OCI-LY1 (cell line): ENCODE results near the gene WWOX.

Experiments used
- H2AFZ ChIP-seq: fragments of 200-600 bp; sonication (generic), shearing (Covaris generic); 2 replicates; pipeline ENCODE4 v1.6.0; 2014; ENCODE audit warnings: antibody characterized with exemption, mild to moderate bottlenecking, low read length
- H3F3A ChIP-seq: fragments of 200-600 bp; sonication (generic), shearing (Covaris generic); 2 replicates; pipeline ENCODE4 v1.6.0; 2014; ENCODE audit warnings: mild to moderate bottlenecking, antibody characterized with exemption, low read length, moderate library complexity; ENCODE audit not compliant: insufficient read depth
- H3K27ac ChIP-seq: fragments of 200-600 bp; sonication (generic); 2 replicates; pipeline ENCODE4 v1.5.1; 2014; ENCODE audit warnings: low read length, mixed run types, mild to moderate bottlenecking, low read depth; ENCODE audit not compliant: poor library complexity, severe bottlenecking
- H3K27me3 ChIP-seq: fragments of 200-600 bp; sonication (generic); 2 replicates; pipeline ENCODE4 v1.6.0; 2014; ENCODE audit warnings: antibody characterized with exemption, mild to moderate bottlenecking, low read length, moderate library complexity; ENCODE audit not compliant: insufficient read depth
- H3K36me3 ChIP-seq: fragments of 200-600 bp; sonication (generic); 2 replicates; pipeline ENCODE4 v1.6.1; 2014; ENCODE audit warnings: mild to moderate bottlenecking, antibody characterized with exemption, low read length, moderate library complexity, mixed read lengths; ENCODE audit not compliant: insufficient read depth
- H3K4me1 ChIP-seq: fragments of 200-600 bp; sonication (generic); 2 replicates; pipeline ENCODE4 v1.5.1; 2014; ENCODE audit warnings: mild to moderate bottlenecking, low read length, moderate library complexity; ENCODE audit not compliant: insufficient read depth, severe bottlenecking
- H3K4me2 ChIP-seq: fragments of 200-600 bp; sonication (generic), shearing (Covaris generic); 2 replicates; pipeline ENCODE4 v1.6.1; 2014; ENCODE audit warnings: low read length
- H3K4me3 ChIP-seq: fragments of 200-600 bp; sonication (generic); 2 replicates; pipeline ENCODE4 v1.5.1; 2014; ENCODE audit warnings: low read length, low read depth, mild to moderate bottlenecking, mixed read lengths; ENCODE audit not compliant: poor library complexity, severe bottlenecking
- H3K79me2 ChIP-seq: fragments of 200-600 bp; shearing (Covaris generic); 2 replicates; pipeline ENCODE4 v1.6.1; 2016; ENCODE audit warnings: mixed run types, low read length, mixed read lengths; ENCODE audit not compliant: insufficient read depth
- H3K9ac ChIP-seq: fragments of 200-600 bp; sonication (generic), shearing (Covaris generic); 2 replicates; pipeline ENCODE4 v1.6.1; 2014; ENCODE audit warnings: mild to moderate bottlenecking, low read length, mixed read lengths
- H3K9me2 ChIP-seq: fragments of 200-600 bp; sonication (generic), shearing (Covaris generic); 2 replicates; pipeline ENCODE4 v1.6.1; 2014; ENCODE audit warnings: low read depth, mild to moderate bottlenecking, low read length, mixed read lengths
- H3K9me3 ChIP-seq: fragments of 200-600 bp; shearing (Covaris generic); 2 replicates; pipeline ENCODE4 v1.6.1; 2014; ENCODE audit warnings: low read length, mixed read lengths
- H4K20me1 ChIP-seq: fragments of 200-600 bp; sonication (generic), shearing (Covaris generic); 2 replicates; pipeline ENCODE4 v1.6.0; 2016; ENCODE audit warnings: mild to moderate bottlenecking, low read length; ENCODE audit not compliant: insufficient read depth
- CTCF ChIP-seq: fragments of 200-600 bp; sonication (generic), shearing (Covaris generic); IDR thresholded peaks from 2 replicates; pipeline ENCODE4 v1.5.1; 2017; ENCODE audit warnings: mild to moderate bottlenecking, antibody characterized with exemption, low read length, moderate library complexity, mixed read lengths
- EZH2 ChIP-seq: fragments of 200-600 bp; sonication (generic), shearing (Covaris generic); IDR thresholded peaks from 2 replicates; pipeline ENCODE4 v1.8.0; 2017; ENCODE audit warnings: borderline replicate concordance, mixed run types, mild to moderate bottlenecking, antibody characterized with exemption, low read length, moderate library complexity, mixed read lengths

Gene WWOX

GRCh38 chr16:78892951-78893733 is 793.7 kb downstream of the WWOX start:
- Histone ChIP-seq H4K20me1 (no peaks in the 10 kb centered on the region), H2AFZ (no peak overlapping the region), H3K4me1 (no peaks in the 10 kb centered on the region), H3K27ac (no peak overlapping the region), H3K9ac (no peak overlapping the region), H3K27me3 (no peaks in the 10 kb centered on the region), H3K4me2 (no peak overlapping the region), H3K4me3 (no peak overlapping the region), H3K9me3 (no peaks in the 10 kb centered on the region), H3K9me2 (no peaks in the 10 kb centered on the region), H3F3A (no peaks in the 10 kb centered on the region), H3K79me2 (no peaks in the 10 kb centered on the region), H3K36me3 (no peaks in the 10 kb centered on the region)
- no peak for TF ChIP-seq EZH2
- no peak for TF ChIP-seq CTCF

- H3K79me2 ChIP-seq = no peaks in the 10 kb centered on the region
- H3K36me3 ChIP-seq = no peaks in the 10 kb centered on the region
- no peak for TF ChIP-seq CTCF
- TF ChIP-seq EZH2 = no peak
- H4K20me1 ChIP-seq = no peaks in the 10 kb centered on the region
- no peak overlapping the region for H3K9ac ChIP-seq
- no peaks in the 10 kb centered on the region for H3K27me3 ChIP-seq
- H3K4me1 ChIP-seq = no peaks in the 10 kb centered on the region
- no peak overlapping the region for H3K4me2 ChIP-seq
- no peaks in the 10 kb centered on the region for H3K9me2 ChIP-seq
- no peaks in the 10 kb centered on the region for H3K9me3 ChIP-seq
- no peaks in the 10 kb centered on the region for H3F3A ChIP-seq
- H2AFZ ChIP-seq = no peak overlapping the region
- no peak overlapping the region for H3K4me3 ChIP-seq
- no peak overlapping the region for H3K27ac ChIP-seq
Measured at GRCh38 chr16:78894886-78895285, 795.4 kb downstream of the WWOX start.

GRCh38 chr16:78895681-78896080 is 796.2 kb downstream of the WWOX start:
- no peak for TF ChIP-seq CTCF
- no peak for TF ChIP-seq EZH2
- Histone ChIP-seq H3K9me2 (no peaks in the 10 kb centered on the region), H3K27ac (no peak overlapping the region), H3K4me1 (no peaks in the 10 kb centered on the region), H2AFZ (no peak overlapping the region), H3K79me2 (no peaks in the 10 kb centered on the region), H3K4me3 (no peak overlapping the region), H3K9ac (no peak overlapping the region), H3K4me2 (no peak overlapping the region), H3F3A (no peaks in the 10 kb centered on the region), H3K9me3 (no peaks in the 10 kb centered on the region), H4K20me1 (no peaks in the 10 kb centered on the region), H3K36me3 (no peaks in the 10 kb centered on the region), H3K27me3 (no peaks in the 10 kb centered on the region)
